Measurements from ENCODE around the gene PRPH.

DNA sequence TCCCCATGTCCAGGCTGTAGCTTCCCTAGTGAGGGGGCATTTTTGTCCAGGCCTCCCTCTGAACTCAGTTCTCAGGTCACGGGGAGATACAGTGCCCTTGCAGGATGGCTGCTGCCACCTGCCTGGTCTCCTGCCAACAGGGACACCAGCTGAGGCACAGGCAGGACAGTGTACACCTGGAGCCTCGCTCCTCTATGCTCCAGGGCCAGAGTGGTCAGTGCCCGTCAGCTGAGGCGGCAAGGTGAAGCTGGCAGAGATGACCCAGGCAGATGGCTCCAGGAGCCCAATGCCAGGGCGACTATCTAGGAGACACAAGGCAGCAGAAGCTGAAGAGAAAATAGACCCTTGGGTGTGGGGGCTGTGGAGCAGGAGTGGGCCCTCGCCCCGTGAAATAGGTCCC is 17.5 kb upstream of the PRPH start:
- TF ChIP-seq ARNT (IDR thresholded peaks at IDR 0.05) (no peak), ZNF384 (IDR thresholded peaks at IDR 0.05) (no peak), FOXA1 (IDR thresholded peaks at IDR 0.05) (no peak), FOXM1 (IDR thresholded peaks at IDR 0.05; ENCODE audit: borderline replicate concordance) (no peak), SUZ12 (IDR thresholded peaks at IDR 0.05) (no peak), ELF4 (IDR thresholded peaks at IDR 0.05) (no peak), LEF1 (IDR thresholded peaks at IDR 0.05; ENCODE audit: borderline replicate concordance) (no peak), NFRKB (IDR thresholded peaks at IDR 0.05) (no peak), BHLHE40 (IDR thresholded peaks at IDR 0.05; ENCODE audit: borderline replicate concordance) (no peak), HDGF (IDR thresholded peaks at IDR 0.05; ENCODE audit: borderline replicate concordance) (no peak), SP1 (IDR thresholded peaks at IDR 0.05) (no peak)
